H1 (cell line): ENCODE data around the gene CR2. TPM values are rescaled to one million over a fixed set of nuclear protein-coding genes. Genes with fewer than 3 reads are reported as not detected.

ENCODE experiments used
- CTCF ChIA-PET: fragments of 300-600 bp; sonication (Branson Sonifier 250); formaldehyde crosslinking; loops from one replicate; lab custom pipeline; 2021; ENCODE audit not compliant: partially characterized antibody; lab: Charles Lee
- POLR2A ChIA-PET: fragments of 300-600 bp; sonication (Branson Sonifier 250); formaldehyde crosslinking; loops from one replicate; lab custom pipeline; 2021; ENCODE audit warnings: inconsistent platforms; ENCODE audit not compliant: partially characterized antibody; lab: Charles Lee
- DNase-seq, 2 experiments: peaks; one replicate each; pipeline versions ENCODE4 v3.0.0 to v3.0.0-alpha.2; 2010 to 2022; ENCODE audit warnings: low spot score in 2 of 2, low read depth in 1 of 2, mixed read lengths in 1 of 2
- FAIRE-seq: peaks from 2 replicates; lab custom pipeline; 2011; peaks lifted over from hg19 to GRCh38; lab: Jason Lieb, UNC
- H2AFZ ChIP-seq: 2 replicates; pipeline ENCODE4 v1.8.1; 2012; ENCODE audit warnings: low read length, inconsistent platforms
- H2AK5ac ChIP-seq: 2 replicates; pipeline ENCODE4 v1.6.1; 2013; ENCODE audit warnings: low read depth, low read length
- H2BK120ac ChIP-seq: replicated peaks from 2 replicates; pipeline ENCODE3; 2013; ENCODE audit warnings: low read depth, low read length, inconsistent platforms
- H2BK12ac ChIP-seq: 2 replicates; pipeline ENCODE4 v1.6.1; 2013; ENCODE audit warnings: low read depth, low read length
- H2BK15ac ChIP-seq: 2 replicates; pipeline ENCODE4 v1.6.1; 2013; ENCODE audit warnings: low read length
- H2BK20ac ChIP-seq: 2 replicates; pipeline ENCODE4 v1.6.1; 2013; ENCODE audit warnings: low read length
- H2BK5ac ChIP-seq: 2 replicates; pipeline ENCODE4 v1.6.1; 2013; ENCODE audit warnings: low read depth, low read length
- H3K14ac ChIP-seq: 2 replicates; pipeline ENCODE4 v1.6.1; 2013; ENCODE audit warnings: inconsistent platforms; ENCODE audit not compliant: insufficient read length
- H3K18ac ChIP-seq: 2 replicates; pipeline ENCODE4 v1.6.1; 2013; ENCODE audit warnings: low read length; ENCODE audit errors: extremely low read depth
- H3K23ac ChIP-seq: 2 replicates; pipeline ENCODE4 v1.6.1; 2013; ENCODE audit warnings: inconsistent platforms; ENCODE audit not compliant: insufficient read length
- H3K23me2 ChIP-seq: 2 replicates; pipeline ENCODE4 v1.6.1; 2013; ENCODE audit warnings: low read depth, low read length
- H3K27ac ChIP-seq: 2 replicates; pipeline ENCODE4 v1.6.1; 2011; ENCODE audit warnings: low read depth, low read length, inconsistent platforms
- H3K27me3 ChIP-seq, 4 experiments: replicated peaks in 1 of 4; 1 replicate in 1 of 4; 2 replicates in 3 of 4; pipeline versions ENCODE4 v1.6.1 to v1.8.1; 2011 to 2013; ENCODE audit warnings: low read length in 3 of 4, mild to moderate bottlenecking in 3 of 4, inconsistent platforms in 2 of 4, mixed read lengths in 2 of 4, moderate library complexity in 1 of 4; ENCODE audit not compliant: control insufficient read depth in 3 of 4, insufficient read depth in 3 of 4; ENCODE audit errors: extremely low read depth in 1 of 4
- H3K36me3 ChIP-seq, 4 experiments: 2 replicates each; pipeline versions ENCODE4 v1.6.1 to v1.8.1; 2011 to 2013; ENCODE audit warnings: mild to moderate bottlenecking in 4 of 4, low read length in 3 of 4, moderate library complexity in 2 of 4, control low read depth in 1 of 4, inconsistent platforms in 1 of 4; ENCODE audit not compliant: insufficient read depth in 4 of 4, control insufficient read depth in 2 of 4
- H3K4ac ChIP-seq: replicated peaks from 2 replicates; pipeline ENCODE3; 2013; ENCODE audit warnings: low read length, low read depth, mixed read lengths, inconsistent platforms; ENCODE audit not compliant: insufficient read length
- H3K4me1 ChIP-seq, 4 experiments: replicated peaks in 1 of 4; 1 replicate in 1 of 4; 2 replicates in 3 of 4; pipeline versions ENCODE4 v1.6.1 to v1.8.1; 2011 to 2013; ENCODE audit warnings: low read length in 3 of 4, inconsistent platforms in 2 of 4, mixed read lengths in 1 of 4; ENCODE audit not compliant: insufficient read depth in 4 of 4, control insufficient read depth in 3 of 4
- H3K4me2 ChIP-seq, 2 experiments: 2 replicates each; pipeline versions ENCODE4 v1.6.1 to v1.8.1; 2011 to 2013; ENCODE audit warnings: low read depth in 2 of 2, low read length in 2 of 2, control low read depth in 1 of 2, inconsistent platforms in 1 of 2, mild to moderate bottlenecking in 1 of 2; ENCODE audit not compliant: insufficient read depth in 1 of 2
- H3K4me3 ChIP-seq, 4 experiments: fragments of 200-600, 300-600 bp in 1 of 4; sonication (generic), shearing (Covaris generic), sonication (Bioruptor Twin) in 1 of 4; 2 replicates each; pipeline versions ENCODE4 v1.5.1 to v1.8.1; 2011 to 2016; ENCODE audit warnings: low read length in 4 of 4, low read depth in 3 of 4, control low read depth in 2 of 4, inconsistent platforms in 2 of 4, mild to moderate bottlenecking in 2 of 4, mixed read lengths in 1 of 4, moderate library complexity in 1 of 4; ENCODE audit not compliant: insufficient read depth in 2 of 4; ENCODE audit errors: extremely low read depth in 1 of 4
- H3K56ac ChIP-seq: replicated peaks from 2 replicates; pipeline ENCODE3; 2013; ENCODE audit warnings: low read depth, mild to moderate bottlenecking, mixed read lengths, low read length, inconsistent platforms; ENCODE audit not compliant: insufficient read length
- H3K79me1 ChIP-seq: 2 replicates; pipeline ENCODE4 v1.6.1; 2013; ENCODE audit warnings: low read depth, low read length, control low read depth
- H3K79me2 ChIP-seq, 2 experiments: 2 replicates each; pipeline versions ENCODE4 v1.6.1 to v1.8.1; 2012 to 2013; ENCODE audit warnings: low read length in 2 of 2, mild to moderate bottlenecking in 2 of 2, inconsistent platforms in 1 of 2; ENCODE audit not compliant: insufficient read depth in 2 of 2, control insufficient read depth in 1 of 2
- H3K9ac ChIP-seq, 4 experiments: replicated peaks in 1 of 4; 1 replicate in 1 of 4; 2 replicates in 3 of 4; pipeline versions ENCODE4 v1.6.1 to v1.8.1; 2011 to 2013; ENCODE audit warnings: low read depth in 3 of 4, low read length in 3 of 4, control low read depth in 2 of 4, mild to moderate bottlenecking in 2 of 4, moderate library complexity in 2 of 4, inconsistent platforms in 1 of 4; ENCODE audit errors: extremely low read depth in 1 of 4
- H3K9me3 ChIP-seq, 2 experiments: 2 replicates each; pipeline versions ENCODE4 v1.6.1 to v1.8.1; 2012 to 2013; ENCODE audit warnings: mild to moderate bottlenecking in 2 of 2, moderate library complexity in 2 of 2, control low read depth in 1 of 2, inconsistent platforms in 1 of 2, low read depth in 1 of 2, low read length in 1 of 2, mixed read lengths in 1 of 2; ENCODE audit not compliant: insufficient read depth in 2 of 2
- H4K20me1 ChIP-seq, 2 experiments: replicated peaks in 1 of 2; 2 replicates each; pipeline versions ENCODE3 to v1.8.1; 2011 to 2013; ENCODE audit warnings: inconsistent platforms in 2 of 2, low read length in 2 of 2, mild to moderate bottlenecking in 1 of 2; ENCODE audit not compliant: insufficient read depth in 2 of 2, control insufficient read depth in 1 of 2
- H4K5ac ChIP-seq: 2 replicates; pipeline ENCODE4 v1.6.1; 2013; ENCODE audit warnings: low read length, low read depth, mixed read lengths, inconsistent platforms; ENCODE audit not compliant: insufficient read length
- H4K8ac ChIP-seq: 2 replicates; pipeline ENCODE4 v1.8.0; 2013; ENCODE audit warnings: mild to moderate bottlenecking, moderate library complexity, low read length, inconsistent platforms; ENCODE audit not compliant: insufficient read depth; ENCODE audit errors: extremely low read depth
- H4K91ac ChIP-seq: replicated peaks from 2 replicates; pipeline ENCODE3; 2013; ENCODE audit warnings: low read length, mixed read lengths, inconsistent platforms; ENCODE audit not compliant: insufficient read length
- ATF3 ChIP-seq: IDR thresholded peaks from 2 replicates; pipeline ENCODE4 v1.6.1; 2011; ENCODE audit warnings: low read depth, mild to moderate bottlenecking, low read length; ENCODE audit not compliant: insufficient read depth
- CBX5 ChIP-seq: fragments of 300-800, 300-1000 bp; sonication (generic); IDR thresholded peaks from 2 replicates; pipeline ENCODE4 v1.7.1; 2016; ENCODE audit warnings: antibody characterized with exemption, low read length, low read depth
- CBX8 ChIP-seq: fragments of 300-800, 300-1000 bp; sonication (generic); IDR thresholded peaks from 2 replicates; pipeline ENCODE4 v1.7.1; 2016; ENCODE audit warnings: low read depth, low read length, borderline replicate concordance
- CEBPB ChIP-seq: IDR thresholded peaks from 2 replicates; pipeline ENCODE4 v1.6.1; 2012; ENCODE audit warnings: low read depth, low read length
- FOSL1 ChIP-seq: IDR thresholded peaks from 2 replicates; pipeline ENCODE4 v1.6.1; 2011; ENCODE audit warnings: mild to moderate bottlenecking, low read depth, low read length, moderate library complexity; ENCODE audit not compliant: insufficient read depth
- JUN ChIP-seq: IDR thresholded peaks from 2 replicates; pipeline ENCODE4 v1.6.1; 2011; ENCODE audit warnings: low read depth, mild to moderate bottlenecking, improper control_type of control experiment, low read length
- NANOG ChIP-seq: IDR thresholded peaks from 2 replicates; pipeline ENCODE4 v1.6.1; 2011; ENCODE audit warnings: low read length, low read depth, mild to moderate bottlenecking, inconsistent platforms; ENCODE audit not compliant: insufficient read depth, poor library complexity, severe bottlenecking
- POLR2AphosphoS5 ChIP-seq: IDR thresholded peaks from 2 replicates; pipeline ENCODE4 v1.6.1; 2011; ENCODE audit warnings: low read depth, low read length
- RNF2 ChIP-seq: fragments of 200-900, 300-1000 bp; sonication (generic); IDR thresholded peaks from 2 replicates; pipeline ENCODE4 v1.7.1; 2016; ENCODE audit warnings: borderline replicate concordance, low read depth, mild to moderate bottlenecking, antibody characterized with exemption, low read length; ENCODE audit not compliant: poor library complexity, severe bottlenecking; ENCODE audit errors: missing control alignments
- SIN3A ChIP-seq, 2 experiments: IDR thresholded peaks in 1 of 2; conservative IDR thresholded peaks in 1 of 2; 2 replicates each; pipeline ENCODE4 v1.6.1; 2011 to 2012; ENCODE audit warnings: low read length in 2 of 2, improper control_type of control experiment in 1 of 2, low read depth in 1 of 2, mild to moderate bottlenecking in 1 of 2
- SP1 ChIP-seq: IDR thresholded peaks from 2 replicates; pipeline ENCODE4 v1.6.1; 2011; ENCODE audit warnings: low read depth, low read length
- SP4 ChIP-seq: IDR thresholded peaks from 2 replicates; pipeline ENCODE4 v1.6.1; 2012; ENCODE audit warnings: low read length, inconsistent platforms
- TAF7 ChIP-seq: optimal IDR thresholded peaks from 2 replicates; pipeline ENCODE3; 2011; ENCODE audit warnings: low read depth, mild to moderate bottlenecking, inconsistent platforms, low read length, moderate library complexity, borderline replicate concordance
- ZNF274 ChIP-seq: IDR thresholded peaks from 2 replicates; pipeline ENCODE4 v1.7.0; 2012; ENCODE audit warnings: low read length, borderline replicate concordance; ENCODE audit errors: extremely low read depth
- polyA plus RNA-seq, 7 experiments: library from polyadenylated mRNA; depleted of rRNA in 3 of 7; stranded (reverse) in 5 of 7; unstranded in 2 of 7; fragments of >200 nt in 5 of 7; fragments of 200-250 nt in 2 of 7; gene quantifications; 1 replicate in 5 of 7; 2 replicates in 1 of 7; 4 replicates in 1 of 7; pipeline versions ENCODE4 v1.2.1 to v1.2.3, GENCODE V29; 2011 to 2013; ENCODE audit warnings: missing spikeins in 2 of 7, mixed read lengths in 2 of 7
- total RNA-seq: library from RNA; stranded (reverse); fragmentation: NEBNext Ultra II Directional; extraction: Animal tissue kit (Norgen Biotek cat#: 25700); gene quantifications from 2 replicates; pipeline ENCODE4 v1.2.1, GENCODE V29; 2021

Gene CR2
- total and polyA plus RNA-seq, 2 of the 8 experiments (the other 6 are each of a cell fraction or from before 2014, with no cell fraction given) = 1.7 to 3.0 TPM

- no peaks in the 10 kb centered on the region for H3K79me1 ChIP-seq
- no peaks in the 10 kb centered on the region for H3K9me3 ChIP-seq
- no peak for DNase-seq
- no peak overlapping the region for H3K14ac ChIP-seq
- H2AFZ ChIP-seq = no peak overlapping the region
- H3K9ac ChIP-seq = no peak overlapping the region
- H4K91ac ChIP-seq = no peak overlapping the region
- H2BK15ac ChIP-seq = no peak overlapping the region
- no peak overlapping the region for H2BK120ac ChIP-seq
- no peak overlapping the region for H2BK12ac ChIP-seq
- no peaks in the 10 kb centered on the region for H4K20me1 ChIP-seq
- no peak overlapping the region for H4K8ac ChIP-seq
- H3K4me2 ChIP-seq = no peak overlapping the region
- H3K18ac ChIP-seq = no peak overlapping the region
- H3K36me3 ChIP-seq = no peaks in the 10 kb centered on the region
- no peaks in the 10 kb centered on the region for H3K79me2 ChIP-seq
- no peak overlapping the region for H2BK5ac ChIP-seq
- H3K56ac ChIP-seq = no peak overlapping the region
- no peak for FAIRE-seq
- H3K27me3 ChIP-seq = no peaks in the 10 kb centered on the region
- no peak overlapping the region for H2AK5ac ChIP-seq
- no peak overlapping the region for H4K5ac ChIP-seq
- H3K27ac ChIP-seq = no peak overlapping the region
- H3K4me1 ChIP-seq = no peaks in the 10 kb centered on the region
- POLR2A ChIA-PET = no interaction called here
- H3K4me3 ChIP-seq = no peak overlapping the region
- no peaks in the 10 kb centered on the region for H3K23me2 ChIP-seq
- no peak overlapping the region for H3K4ac ChIP-seq
- H3K23ac ChIP-seq = no peak overlapping the region
- CTCF ChIA-PET = interaction anchor here (0.9 to 1.0 kb wide), 2 partner anchors 49 to 779 kb away, joined by 3 read pairs; no protein-coding TSS in a partner anchor
- H2BK20ac ChIP-seq = no peak overlapping the region
- no peak for TF ChIP-seq SIN3A (conservative IDR thresholded peaks at IDR 0.05 in 1 of 2, IDR thresholded peaks at IDR 0.05 in 1 of 2; ENCODE audit: low read depth in 1 of 2, low read length in 2 of 2)
- TF ChIP-seq SP4 = no peak
- TF ChIP-seq POLR2AphosphoS5 = no peak
- TF ChIP-seq SP1 = no peak
- no peak for TF ChIP-seq JUN
- TF ChIP-seq CBX8 = no peak
- no peak for TF ChIP-seq CBX5
- no peak for TF ChIP-seq ATF3
- TF ChIP-seq ZNF274 = no peak
- no peak for TF ChIP-seq FOSL1
- TF ChIP-seq CEBPB = no peak
- no peak for TF ChIP-seq TAF7
- TF ChIP-seq RNF2 = no peak
- TF ChIP-seq NANOG = no peak
Measured at GRCh38 chr1:207504438-207504837, 50.3 kb downstream of the CR2 start.
